Keratinocyte (primary cell): ENCODE data around the gene RETREG1.

Source experiments
- EZH2 ChIP-seq: IDR thresholded peaks from one replicate; pipeline ENCODE4 v1.6.1; 2012; ENCODE audit warnings: inconsistent platforms, mild to moderate bottlenecking, low read length, moderate library complexity
- TF ChIP-seq, protein P1 (sequence below), 3 experiments: IDR thresholded peaks in 1 of 3; conservative IDR thresholded peaks in 1 of 3; optimal IDR thresholded peaks in 1 of 3; 2 replicates in 2 of 3; 3 replicates in 1 of 3; pipeline versions ENCODE3 to v1.5.1; 2011; ENCODE audit warnings: low read length in 3 of 3, mild to moderate bottlenecking in 3 of 3, moderate library complexity in 2 of 3, control low read depth in 1 of 3, inconsistent platforms in 1 of 3; ENCODE audit not compliant: insufficient read depth in 2 of 3; ENCODE audit errors: extremely low read depth in 1 of 3

GRCh38 chr5:16597946-16598694, 18.7 kb downstream of the RETREG1 start:
- TF ChIP-seq EZH2 = no peak
- TF ChIP-seq, protein P1, sequence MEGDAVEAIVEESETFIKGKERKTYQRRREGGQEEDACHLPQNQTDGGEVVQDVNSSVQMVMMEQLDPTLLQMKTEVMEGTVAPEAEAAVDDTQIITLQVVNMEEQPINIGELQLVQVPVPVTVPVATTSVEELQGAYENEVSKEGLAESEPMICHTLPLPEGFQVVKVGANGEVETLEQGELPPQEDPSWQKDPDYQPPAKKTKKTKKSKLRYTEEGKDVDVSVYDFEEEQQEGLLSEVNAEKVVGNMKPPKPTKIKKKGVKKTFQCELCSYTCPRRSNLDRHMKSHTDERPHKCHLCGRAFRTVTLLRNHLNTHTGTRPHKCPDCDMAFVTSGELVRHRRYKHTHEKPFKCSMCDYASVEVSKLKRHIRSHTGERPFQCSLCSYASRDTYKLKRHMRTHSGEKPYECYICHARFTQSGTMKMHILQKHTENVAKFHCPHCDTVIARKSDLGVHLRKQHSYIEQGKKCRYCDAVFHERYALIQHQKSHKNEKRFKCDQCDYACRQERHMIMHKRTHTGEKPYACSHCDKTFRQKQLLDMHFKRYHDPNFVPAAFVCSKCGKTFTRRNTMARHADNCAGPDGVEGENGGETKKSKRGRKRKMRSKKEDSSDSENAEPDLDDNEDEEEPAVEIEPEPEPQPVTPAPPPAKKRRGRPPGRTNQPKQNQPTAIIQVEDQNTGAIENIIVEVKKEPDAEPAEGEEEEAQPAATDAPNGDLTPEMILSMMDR (optimal IDR thresholded peaks at IDR 0.05 in 1 of 3, IDR thresholded peaks at IDR 0.05 in 1 of 3, conservative IDR thresholded peaks at IDR 0.05 in 1 of 3; ENCODE audit: extremely low read depth in 1 of 3, insufficient read depth in 2 of 3, low read length in 3 of 3) = no peak
